Hepatocyte (in vitro differentiated cells): Measurements from ENCODE around the gene RSPH10B2.
"Not testable (repeated sequence)": the region's sequence is repeated elsewhere in the genome, so short reads cannot be mapped to it uniquely, and the experiment has no call there.

Experiments used
- CTCF ChIP-seq: fragments of 200-600 bp; sonication (generic); IDR thresholded peaks from 2 replicates; pipeline ENCODE4 v1.5.1; 2016; ENCODE audit warnings: antibody characterized with exemption, mild to moderate bottlenecking; ENCODE audit not compliant: poor library complexity
- EZH2 ChIP-seq: fragments of 200-600 bp; sonication (generic); IDR thresholded peaks from 2 replicates; pipeline ENCODE4 v1.6.1; 2016; ENCODE audit warnings: antibody characterized with exemption, mild to moderate bottlenecking, borderline replicate concordance

GRCh38 chr7:6728893-6729491, 24.9 kb upstream of the RSPH10B2 start:
- not testable (repeated sequence) for TF ChIP-seq CTCF, EZH2
